Measurements from ENCODE around the gene FBXW2.
"Not testable (repeated sequence)": the region's sequence is repeated elsewhere in the genome, so short reads cannot be mapped to it uniquely, and the experiment has no call there.

Gene FBXW2

DNA sequence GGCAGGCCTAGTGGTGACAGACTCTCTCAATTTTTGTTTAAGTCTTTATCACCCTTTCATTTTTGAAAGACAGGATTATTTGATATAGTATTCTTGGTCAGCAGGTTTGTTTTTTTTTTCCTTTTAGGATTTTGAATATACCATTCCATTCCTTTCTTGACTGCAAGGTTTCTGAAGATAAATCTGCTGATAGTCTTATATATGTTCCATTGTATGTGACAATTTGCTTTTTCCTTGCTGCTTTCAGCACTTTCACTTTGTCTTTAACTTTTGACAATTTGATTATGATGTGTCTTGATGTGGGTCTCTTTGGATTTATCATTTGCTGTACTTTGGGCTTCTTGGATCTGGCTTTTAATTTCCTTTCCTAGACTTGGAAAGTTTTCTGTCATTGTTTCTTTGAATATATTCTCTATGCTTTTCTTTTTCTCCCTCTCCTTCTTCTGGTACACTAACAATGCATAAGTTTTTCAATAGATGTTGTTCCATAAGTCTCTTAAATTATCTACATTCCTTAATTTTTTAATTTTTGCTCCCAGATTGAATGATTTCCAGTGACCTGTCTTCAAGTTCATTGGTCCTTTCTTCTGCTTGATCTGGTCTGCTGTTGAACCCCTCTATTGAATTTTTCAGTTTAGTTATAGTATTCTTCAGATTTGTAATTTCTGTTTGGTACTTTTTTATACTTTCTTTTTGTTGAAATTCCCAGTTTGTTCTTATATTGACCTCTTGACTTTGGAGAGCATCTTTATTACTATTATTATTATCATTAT, 14.6 kb upstream of the FBXW2 start:
- TF ChIP-seq, protein P1, sequence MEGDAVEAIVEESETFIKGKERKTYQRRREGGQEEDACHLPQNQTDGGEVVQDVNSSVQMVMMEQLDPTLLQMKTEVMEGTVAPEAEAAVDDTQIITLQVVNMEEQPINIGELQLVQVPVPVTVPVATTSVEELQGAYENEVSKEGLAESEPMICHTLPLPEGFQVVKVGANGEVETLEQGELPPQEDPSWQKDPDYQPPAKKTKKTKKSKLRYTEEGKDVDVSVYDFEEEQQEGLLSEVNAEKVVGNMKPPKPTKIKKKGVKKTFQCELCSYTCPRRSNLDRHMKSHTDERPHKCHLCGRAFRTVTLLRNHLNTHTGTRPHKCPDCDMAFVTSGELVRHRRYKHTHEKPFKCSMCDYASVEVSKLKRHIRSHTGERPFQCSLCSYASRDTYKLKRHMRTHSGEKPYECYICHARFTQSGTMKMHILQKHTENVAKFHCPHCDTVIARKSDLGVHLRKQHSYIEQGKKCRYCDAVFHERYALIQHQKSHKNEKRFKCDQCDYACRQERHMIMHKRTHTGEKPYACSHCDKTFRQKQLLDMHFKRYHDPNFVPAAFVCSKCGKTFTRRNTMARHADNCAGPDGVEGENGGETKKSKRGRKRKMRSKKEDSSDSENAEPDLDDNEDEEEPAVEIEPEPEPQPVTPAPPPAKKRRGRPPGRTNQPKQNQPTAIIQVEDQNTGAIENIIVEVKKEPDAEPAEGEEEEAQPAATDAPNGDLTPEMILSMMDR (IDR thresholded peaks at IDR 0.05; ENCODE audit: low read depth, low read length, missing control alignments), result no peak
- DNase-seq (ENCODE audit: low read depth), result no peak
- H3K4me3 ChIP-seq (ENCODE audit: low read depth, low read length), result no peak overlapping the region
- in situ Hi-C loops (cut with HindIII; ENCODE audit: low sequenced_read_pairs), result no loop called here

DNA sequence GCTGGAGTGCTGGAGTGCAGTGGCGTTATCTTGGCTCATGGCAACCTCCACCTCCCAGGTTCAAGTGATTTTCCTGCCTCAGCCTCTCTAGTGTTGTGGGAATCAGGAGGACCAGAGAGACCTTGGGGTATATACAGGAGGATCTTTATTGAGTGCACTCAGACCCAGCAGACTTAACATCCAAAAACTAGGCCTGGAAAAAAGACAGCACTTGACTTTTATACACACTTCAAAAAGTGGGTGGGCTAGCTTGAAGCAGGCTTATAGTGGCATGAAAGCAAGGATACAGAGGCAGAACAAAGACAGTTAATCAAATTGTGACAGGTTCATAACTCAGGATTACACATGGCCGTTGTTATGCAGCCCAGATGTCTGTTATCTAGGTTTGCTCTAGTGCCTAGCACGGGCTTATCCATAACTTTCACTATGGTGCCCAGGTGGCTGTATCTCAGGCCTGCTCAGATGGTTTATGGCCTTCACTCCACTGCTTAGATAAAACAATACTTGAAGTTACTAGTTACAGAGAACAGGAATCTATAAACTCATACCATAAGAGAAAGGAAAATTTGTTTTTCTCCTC, 11.7 kb upstream of the FBXW2 start:
- in situ Hi-C loops (cut with HindIII; ENCODE audit: low sequenced_read_pairs); H3K4me3 ChIP-seq (ENCODE audit: low read depth, low read length); DNase-seq (ENCODE audit: low read depth): not testable (repeated sequence)

GRCh38 chr9:120801441-120801840, 8.2 kb upstream of the FBXW2 start:
- in situ Hi-C loops (cut with HindIII; ENCODE audit: low sequenced_read_pairs), result no loop called here
- TF ChIP-seq, protein P1 (IDR thresholded peaks at IDR 0.05; ENCODE audit: low read depth, low read length, missing control alignments), result no peak
- DNase-seq (ENCODE audit: low read depth), result no peak
- H3K4me3 ChIP-seq (ENCODE audit: low read depth, low read length), result no peak overlapping the region

DNA sequence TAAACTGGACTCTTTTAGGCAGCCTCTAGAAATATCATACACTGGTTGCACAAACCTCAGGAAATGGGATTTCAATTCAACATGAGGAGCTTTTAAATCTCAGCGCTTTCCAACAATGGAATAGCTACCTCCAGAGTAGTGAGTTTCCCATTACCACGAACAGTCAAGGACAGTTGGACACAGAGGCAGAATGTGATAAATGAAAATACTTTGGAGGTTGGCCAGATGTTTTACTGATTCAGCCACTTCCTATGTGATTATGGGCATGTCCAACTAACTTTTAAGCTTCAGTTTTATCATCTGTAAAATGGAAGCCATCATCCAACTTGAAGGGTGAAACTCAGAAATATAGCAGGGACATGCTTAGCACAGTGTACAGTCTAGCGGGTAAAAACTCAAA, 2.1 kb downstream of the FBXW2 start:
- no peak overlapping the region for H3K4me3 ChIP-seq (ENCODE audit: low read depth, low read length)
- TF ChIP-seq, protein P1 (IDR thresholded peaks at IDR 0.05; ENCODE audit: low read depth, low read length, missing control alignments), result no peak

GRCh38 chr9:120787933-120788332, 5.3 kb downstream of the FBXW2 start:
- in situ Hi-C loops (cut with HindIII; ENCODE audit: low sequenced_read_pairs), result no loop called here
- H3K4me3 ChIP-seq (ENCODE audit: low read depth, low read length), result no peak overlapping the region
- DNase-seq (ENCODE audit: low read depth), result no peak
- TF ChIP-seq, protein P1 (IDR thresholded peaks at IDR 0.05; ENCODE audit: low read depth, low read length, missing control alignments), result no peak

More for the DNA sequence above, 2.1 kb downstream of the FBXW2 start:
- DNase-seq (ENCODE audit: low read depth), result no peak
- in situ Hi-C loops (cut with HindIII; ENCODE audit: low sequenced_read_pairs), result no loop called here

- DNase-seq (ENCODE audit: low read depth), result no peak
- TF ChIP-seq, protein P1 (IDR thresholded peaks at IDR 0.05; ENCODE audit: low read depth, low read length, missing control alignments), result no peak
- in situ Hi-C loops (cut with HindIII; ENCODE audit: low sequenced_read_pairs), result no loop called here
- H3K4me3 ChIP-seq (ENCODE audit: low read depth, low read length), result no peak overlapping the region
These were observed 9.6 kb downstream of the FBXW2 start for GRCh38 chr9:120783602-120784047.

DNA sequence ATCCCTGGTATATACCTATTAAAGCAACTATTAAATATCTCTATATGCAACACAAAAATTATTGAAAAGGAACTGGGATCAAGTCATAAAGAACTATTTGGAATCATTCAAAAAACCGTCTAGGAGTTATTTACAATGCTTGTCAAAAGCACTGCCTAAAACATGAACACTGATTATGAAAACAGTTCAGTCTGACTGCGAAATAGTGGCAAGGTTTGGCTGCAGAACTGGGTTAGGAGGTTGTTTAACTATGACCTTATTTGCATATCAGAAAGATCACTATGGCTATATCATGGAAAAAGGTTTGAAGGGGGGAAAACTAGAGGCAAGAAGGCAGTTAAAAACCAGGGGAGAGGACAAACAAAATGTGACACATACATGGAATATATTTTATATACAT, 12.0 kb downstream of the FBXW2 start:
- no peak overlapping the region for H3K4me3 ChIP-seq (ENCODE audit: low read depth, low read length)
- in situ Hi-C loops (cut with HindIII; ENCODE audit: low sequenced_read_pairs), result no loop called here
- no peak for DNase-seq (ENCODE audit: low read depth)
- TF ChIP-seq, protein P1 (IDR thresholded peaks at IDR 0.05; ENCODE audit: low read depth, low read length, missing control alignments), result no peak

Data from astrocyte of the cerebellum (primary cell).